Esophagus mucosa (tissue), 1 donor: ENCODE measurements around the gene HCN1. TPM values are rescaled to one million over a fixed set of nuclear protein-coding genes. Genes with fewer than 3 reads are reported as not detected.
"Not testable (repeated sequence)": the region's sequence is repeated elsewhere in the genome, so short reads cannot be mapped to it uniquely, and the experiment has no call there.

Source experiments
- ATAC-seq: fragments of 200-7000 bp; cut with Tn5 transposase; one replicate; pipeline ENCODE4 v1.9.1; 2020
- total RNA-seq: library from RNA; stranded (reverse); gene quantifications from one replicate; pipeline ENCODE4 v1.2.4, GENCODE V29; 2023
- donor health status: DM: yes; HTN: yes; CAD: no.

Gene HCN1
- total RNA-seq, 1 donor from 2014 or later = not detected

- no peak for ATAC-seq
These were observed 78.2 kb downstream of the HCN1 start for GRCh38 chr5:45617859-45618416.

- ATAC-seq = no peak
These were observed 86.5 kb downstream of the HCN1 start for GRCh38 chr5:45609661-45610060.

- no peak for ATAC-seq
These were observed 92.1 kb downstream of the HCN1 start for GRCh38 chr5:45604092-45604491.

DNA sequence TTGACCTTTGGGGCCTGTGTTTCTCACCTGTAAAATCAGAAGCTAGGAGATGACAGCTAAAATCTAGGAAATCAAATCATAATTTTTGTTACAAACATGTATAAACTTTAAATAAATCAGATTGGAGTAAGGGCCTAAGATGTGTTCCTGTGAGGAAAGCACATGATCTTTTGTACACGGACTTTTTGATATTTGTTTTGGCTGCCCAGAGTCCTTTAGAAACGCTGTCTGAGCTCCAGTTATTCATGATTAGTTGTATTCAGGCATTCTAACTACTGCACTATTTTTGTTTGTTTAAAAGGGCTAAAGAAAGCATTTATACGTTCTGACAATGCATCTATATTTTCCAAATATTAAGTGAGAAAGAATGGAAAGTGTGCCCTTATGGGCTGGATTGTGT is 94.8 kb downstream of the HCN1 start:
- ATAC-seq = no peak

- no peak for ATAC-seq
These were observed 99.9 kb downstream of the HCN1 start for GRCh38 chr5:45596320-45596719.

- ATAC-seq = not testable (repeated sequence)
These were observed 110.2 kb downstream of the HCN1 start for GRCh38 chr5:45586001-45586400.

GRCh38 chr5:45578270-45578669 is 117.9 kb downstream of the HCN1 start:
- ATAC-seq = no peak

DNA sequence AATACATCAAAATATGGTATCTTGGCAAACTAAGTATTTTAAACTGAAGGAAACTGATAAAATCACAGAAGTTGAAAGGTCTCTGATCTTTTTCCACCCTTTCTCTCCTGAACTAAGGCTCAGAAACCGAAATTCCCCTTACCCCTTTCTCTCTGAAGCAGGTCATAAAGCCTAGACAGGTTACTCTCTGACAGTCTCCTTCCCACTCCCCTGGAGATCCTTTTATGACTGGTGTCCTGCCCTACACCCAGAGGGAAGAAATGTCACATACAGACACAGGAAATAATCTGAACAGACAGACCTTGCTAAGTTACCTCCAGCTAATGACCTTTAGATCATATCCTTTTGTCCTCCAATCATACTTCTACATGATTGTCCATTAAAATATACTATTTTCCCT is 127.4 kb downstream of the HCN1 start:
- no peak for ATAC-seq

GRCh38 chr5:45542421-45542820 is 153.8 kb downstream of the HCN1 start:
- ATAC-seq = no peak

DNA sequence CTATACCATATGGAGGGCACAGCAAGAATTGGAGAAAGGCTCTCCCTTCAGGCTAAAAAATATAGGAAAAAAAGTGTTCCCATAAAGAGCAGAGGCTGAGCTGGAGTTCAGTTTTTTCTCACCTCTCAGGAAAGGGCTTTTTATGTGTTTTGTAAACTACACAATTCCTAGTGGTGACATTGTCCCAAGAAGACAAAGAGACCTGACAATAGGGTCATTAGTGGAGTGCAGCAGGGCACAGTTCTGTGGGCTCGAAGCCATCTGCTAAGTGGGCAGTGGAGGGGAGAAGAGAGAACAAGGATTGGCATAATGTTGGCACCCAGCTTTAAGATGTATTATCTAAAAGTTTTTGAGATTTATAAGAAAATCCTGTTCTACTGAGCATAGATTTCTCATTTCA is 162.5 kb downstream of the HCN1 start:
- ATAC-seq = no peak

DNA sequence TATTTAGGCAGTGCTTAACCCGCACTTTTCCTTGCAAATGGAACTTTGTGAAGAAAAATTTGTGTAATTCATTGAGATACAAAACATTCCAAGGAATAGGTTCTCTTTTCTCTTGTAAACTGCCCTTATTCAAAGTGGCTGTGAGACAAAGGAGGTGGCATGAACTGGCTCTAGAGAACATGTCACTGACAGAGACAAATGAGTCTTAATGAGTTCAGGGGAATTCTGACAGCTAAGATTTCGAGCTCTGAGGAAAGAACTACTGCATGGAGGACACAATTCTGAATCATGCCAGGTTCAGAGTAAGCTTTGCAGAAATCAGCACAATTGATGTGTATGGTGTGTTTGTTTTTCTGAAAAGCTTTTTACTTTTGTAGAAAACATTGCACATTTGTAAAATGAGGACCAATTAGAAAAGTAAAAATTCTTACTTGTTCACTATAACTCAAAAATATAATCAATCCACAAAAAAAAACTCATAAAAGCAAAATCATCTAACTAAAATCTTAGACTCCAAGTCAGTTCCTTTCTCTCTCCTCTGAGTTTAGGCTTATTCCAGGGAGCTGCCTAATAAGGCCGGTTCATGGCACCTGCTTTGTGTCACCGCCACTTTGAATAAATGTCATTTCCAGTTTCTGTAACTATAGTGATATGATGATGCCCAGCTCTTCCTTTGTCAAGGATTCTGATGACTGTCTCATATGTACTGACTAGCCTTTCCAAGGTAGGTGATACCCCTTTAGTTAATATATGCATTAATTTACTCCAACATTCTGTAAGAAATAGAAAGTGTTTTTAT is 163.2 kb downstream of the HCN1 start:
- no peak for ATAC-seq

- ATAC-seq = peak; percentile 51
These were observed 175.1 kb downstream of the HCN1 start for GRCh38 chr5:45521067-45521466.

GRCh38 chr5:45512521-45512920 is 183.7 kb downstream of the HCN1 start:
- ATAC-seq = no peak

GRCh38 chr5:45509371-45509770 is 186.8 kb downstream of the HCN1 start:
- no peak for ATAC-seq

DNA sequence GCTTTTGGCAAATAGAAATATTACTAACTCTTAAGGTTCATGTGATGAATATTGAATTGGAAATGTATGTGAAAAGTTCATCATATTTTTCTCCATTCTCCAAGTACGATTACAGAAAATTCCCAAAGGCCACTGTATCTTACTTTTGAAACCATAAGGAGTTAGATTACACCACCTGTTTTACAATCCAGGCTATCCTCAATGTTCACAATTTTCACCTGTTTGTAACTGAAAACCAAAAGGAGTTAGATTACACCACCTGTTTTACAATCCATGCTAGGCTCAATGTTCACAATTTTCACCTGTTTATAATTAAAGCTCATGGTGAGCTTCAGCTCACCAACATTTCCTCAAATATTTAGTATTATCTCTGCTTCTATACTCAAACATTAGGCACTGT is 188.0 kb downstream of the HCN1 start:
- ATAC-seq = no peak

- ATAC-seq = no peak
These were observed 189.0 kb downstream of the HCN1 start for GRCh38 chr5:45507178-45507577.

GRCh38 chr5:45499006-45499405 is 197.2 kb downstream of the HCN1 start:
- ATAC-seq = not testable (repeated sequence)

GRCh38 chr5:45491368-45491767 is 204.8 kb downstream of the HCN1 start:
- no peak for ATAC-seq

GRCh38 chr5:45484781-45485180 is 211.4 kb downstream of the HCN1 start:
- ATAC-seq = no peak

DNA sequence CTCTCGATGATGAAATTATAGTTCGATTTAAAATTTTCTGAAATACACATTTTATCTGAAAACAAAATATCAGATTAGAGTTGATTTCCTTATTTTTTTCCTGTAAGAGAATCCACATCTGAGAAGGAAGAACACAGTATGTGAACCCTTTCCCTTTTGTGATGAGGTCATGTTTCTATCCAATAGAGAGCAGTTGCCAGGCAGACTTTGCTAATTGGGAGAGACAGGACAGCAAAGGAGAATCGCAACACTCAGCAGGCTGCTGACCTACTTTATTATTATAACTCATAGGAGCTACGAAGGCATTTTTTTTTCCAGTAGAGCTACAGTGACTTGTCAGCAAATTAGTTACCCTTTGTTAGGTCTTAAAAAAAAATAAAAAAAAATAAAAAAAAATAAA is 242.1 kb downstream of the HCN1 start:
- peak; percentile 58 for ATAC-seq

DNA sequence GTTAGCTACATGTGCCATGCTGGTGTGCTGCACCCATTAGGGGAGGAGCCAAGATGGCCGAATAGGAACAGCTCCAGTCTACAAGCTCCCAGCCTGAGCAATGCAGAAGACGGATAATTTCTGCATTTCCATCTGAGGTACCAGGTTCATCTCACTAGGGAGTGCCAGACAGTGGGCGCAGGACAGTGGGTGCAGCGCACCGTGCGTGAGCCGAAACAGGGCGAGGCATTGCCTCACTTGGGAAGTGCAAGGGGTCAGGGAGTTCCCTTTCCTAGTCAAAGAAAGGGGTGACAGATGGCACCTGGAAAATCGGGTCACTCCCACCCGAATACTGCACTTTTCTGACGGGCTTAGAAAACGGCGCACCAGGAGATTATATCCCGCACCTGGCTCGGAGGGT is 251.3 kb downstream of the HCN1 start:
- ATAC-seq = not testable (repeated sequence)

DNA sequence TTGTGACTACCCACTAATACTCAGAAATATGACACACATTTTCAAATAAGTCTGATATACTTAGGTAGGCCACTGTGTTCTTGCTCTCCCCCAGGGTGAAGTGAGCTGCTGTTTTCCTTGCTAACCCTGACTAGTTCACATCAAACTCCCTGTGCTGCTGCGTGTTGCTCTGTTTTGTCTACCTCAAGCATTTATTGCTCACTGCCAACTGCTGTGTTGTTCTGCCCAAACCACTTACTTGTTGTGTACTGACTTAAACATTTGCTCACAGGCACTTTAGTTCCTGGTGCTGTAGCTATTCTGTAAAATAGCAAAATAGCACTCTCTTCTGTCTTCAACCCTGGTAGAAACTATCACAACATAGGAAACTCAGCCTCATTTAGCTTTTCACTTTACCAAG is 255.7 kb downstream of the HCN1 start:
- no peak for ATAC-seq

GRCh38 chr5:45437752-45438151 is 258.4 kb downstream of the HCN1 start:
- no peak for ATAC-seq

- ATAC-seq = no peak
These were observed 278.7 kb downstream of the HCN1 start for GRCh38 chr5:45417285-45417998.
